ENCODE data around the gene RAB14. TPM values are rescaled to one million over a fixed set of nuclear protein-coding genes. Genes with fewer than 3 reads are reported as not detected.

The RAB14 gene
- total RNA-seq, 2 donors from 2014 or later, result 13.5 to 21.8 TPM

DNA sequence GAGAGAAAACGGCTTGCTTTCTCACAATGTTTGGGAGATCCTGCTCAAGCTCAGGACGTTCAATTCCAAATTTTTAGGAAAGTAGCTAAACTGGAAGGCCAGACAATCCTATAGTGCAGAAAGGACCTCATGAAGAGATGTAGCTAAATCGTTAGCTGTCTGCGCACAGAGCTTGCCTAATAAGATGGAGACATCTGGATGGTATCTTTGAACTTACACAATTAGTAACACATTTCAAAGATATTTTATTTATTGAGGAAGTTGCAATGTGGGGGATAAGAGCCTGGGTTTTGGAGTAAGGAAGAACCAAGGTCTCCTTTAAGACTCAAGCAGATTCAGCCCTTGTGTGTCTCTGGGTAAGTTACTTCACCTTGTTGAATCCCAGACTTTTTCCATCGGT, 28.6 kb upstream of the RAB14 start:
- 75 to 79% methylated on average over 5 of the region's 5 CpGs for WGBS, 2 donors
- peaks cover under 1% of the 10 kb centered on the region for H3K4me1 ChIP-seq
- ATAC-seq, result no peak
- no peak for TF ChIP-seq POLR2A (IDR thresholded peaks at IDR 0.05)
- TF ChIP-seq, protein P1, sequence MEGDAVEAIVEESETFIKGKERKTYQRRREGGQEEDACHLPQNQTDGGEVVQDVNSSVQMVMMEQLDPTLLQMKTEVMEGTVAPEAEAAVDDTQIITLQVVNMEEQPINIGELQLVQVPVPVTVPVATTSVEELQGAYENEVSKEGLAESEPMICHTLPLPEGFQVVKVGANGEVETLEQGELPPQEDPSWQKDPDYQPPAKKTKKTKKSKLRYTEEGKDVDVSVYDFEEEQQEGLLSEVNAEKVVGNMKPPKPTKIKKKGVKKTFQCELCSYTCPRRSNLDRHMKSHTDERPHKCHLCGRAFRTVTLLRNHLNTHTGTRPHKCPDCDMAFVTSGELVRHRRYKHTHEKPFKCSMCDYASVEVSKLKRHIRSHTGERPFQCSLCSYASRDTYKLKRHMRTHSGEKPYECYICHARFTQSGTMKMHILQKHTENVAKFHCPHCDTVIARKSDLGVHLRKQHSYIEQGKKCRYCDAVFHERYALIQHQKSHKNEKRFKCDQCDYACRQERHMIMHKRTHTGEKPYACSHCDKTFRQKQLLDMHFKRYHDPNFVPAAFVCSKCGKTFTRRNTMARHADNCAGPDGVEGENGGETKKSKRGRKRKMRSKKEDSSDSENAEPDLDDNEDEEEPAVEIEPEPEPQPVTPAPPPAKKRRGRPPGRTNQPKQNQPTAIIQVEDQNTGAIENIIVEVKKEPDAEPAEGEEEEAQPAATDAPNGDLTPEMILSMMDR (IDR thresholded peaks at IDR 0.05), result no peak
- H3K9me3 ChIP-seq, result no peaks in the 10 kb centered on the region
- H3K4me3 ChIP-seq, result no peak overlapping the region
- no peaks in the 10 kb centered on the region for H3K36me3 ChIP-seq (replicated peaks in 1 of 2; ENCODE audit: insufficient read depth in 1 of 2, low read depth in 2 of 2)
- no peaks in the 10 kb centered on the region for H3K27me3 ChIP-seq
- no peak for DNase-seq
- intact Hi-C loops (cut with DNase I), result no loop called here
- no peak overlapping the region for H3K27ac ChIP-seq

DNA sequence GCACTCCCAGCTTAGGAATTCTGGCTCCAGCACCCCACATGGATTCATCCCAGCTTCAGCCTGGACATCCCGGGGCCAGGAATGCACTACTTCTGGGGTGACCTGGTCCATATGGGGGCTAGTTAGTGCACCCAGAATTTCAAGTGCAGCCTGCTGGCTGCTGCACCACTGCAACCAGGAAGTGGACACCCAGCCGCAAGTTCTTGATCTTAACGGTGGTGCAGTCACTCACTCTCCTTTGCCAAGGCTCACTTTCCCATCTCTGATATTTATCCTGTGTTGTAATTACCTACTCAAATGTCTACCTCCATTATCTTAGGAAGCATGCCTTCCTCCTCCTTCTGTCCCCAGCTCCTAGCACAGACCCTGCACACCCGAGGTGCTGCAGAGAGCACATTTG, 26.2 kb upstream of the RAB14 start:
- no peak for DNase-seq
- WGBS, 2 donors, result 55 to 61% methylated on average over 4 of the region's 4 CpGs
- TF ChIP-seq, protein P1 (IDR thresholded peaks at IDR 0.05), result no peak
- TF ChIP-seq POLR2A (IDR thresholded peaks at IDR 0.05), result no peak
- H3K9me3 ChIP-seq, result no peaks in the 10 kb centered on the region
- intact Hi-C loops (cut with DNase I), result no loop called here
- no peaks in the 10 kb centered on the region for H3K27me3 ChIP-seq
- H3K4me1 ChIP-seq, result peaks cover 2% of the 10 kb centered on the region
- no peaks in the 10 kb centered on the region for H3K36me3 ChIP-seq (replicated peaks in 1 of 2; ENCODE audit: insufficient read depth in 1 of 2, low read depth in 2 of 2)
- no peak overlapping the region for H3K27ac ChIP-seq
- no peak overlapping the region for H3K4me3 ChIP-seq
- no peak for ATAC-seq

DNA sequence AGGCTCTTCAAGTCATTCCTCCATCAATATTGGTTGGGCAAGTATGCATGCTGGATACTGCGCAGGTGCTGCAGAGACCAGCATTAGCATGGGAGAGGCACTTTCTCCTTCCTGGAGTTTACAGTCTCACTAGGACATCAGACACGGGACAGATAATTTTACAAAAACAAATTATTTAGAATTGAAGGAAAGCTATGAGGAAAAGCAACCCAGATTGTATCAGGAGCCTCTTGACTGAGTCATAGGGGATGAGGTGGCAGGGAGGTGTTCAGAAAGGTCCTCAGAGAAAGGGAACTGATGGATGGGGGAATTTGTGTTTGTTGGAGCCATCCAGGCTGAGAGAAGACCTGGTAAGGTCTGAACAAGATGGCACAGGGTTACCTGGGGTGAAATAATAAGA, 24.5 kb upstream of the RAB14 start:
- WGBS, 2 donors, result 80 to 83% methylated on average over 2 of the region's 2 CpGs
- ATAC-seq (no peak), DNase-seq (no peak)
- intact Hi-C loops (cut with DNase I), result no loop called here
- H3K4me1 ChIP-seq, result peaks cover 7% of the 10 kb centered on the region
- TF ChIP-seq POLR2A (IDR thresholded peaks at IDR 0.05), result no peak
- no peak overlapping the region for H3K27ac ChIP-seq
- no peaks in the 10 kb centered on the region for H3K27me3 ChIP-seq
- H3K4me3 ChIP-seq, result no peak overlapping the region
- no peaks in the 10 kb centered on the region for H3K9me3 ChIP-seq
- H3K36me3 ChIP-seq (replicated peaks in 1 of 2; ENCODE audit: insufficient read depth in 1 of 2, low read depth in 2 of 2), result no peaks in the 10 kb centered on the region

GRCh38 chr9:121225240-121225639, 23.6 kb upstream of the RAB14 start:
- no peak for TF ChIP-seq POLR2A (IDR thresholded peaks at IDR 0.05)
- TF ChIP-seq, protein P1 (IDR thresholded peaks at IDR 0.05), result no peak
- no peak overlapping the region for H3K4me3 ChIP-seq
- H3K27me3 ChIP-seq, result no peaks in the 10 kb centered on the region
- intact Hi-C loops (cut with DNase I), result no loop called here
- no peaks in the 10 kb centered on the region for H3K36me3 ChIP-seq (replicated peaks in 1 of 2; ENCODE audit: insufficient read depth in 1 of 2, low read depth in 2 of 2)
- H3K4me1 ChIP-seq, result peaks cover 7% of the 10 kb centered on the region
- ATAC-seq (no peak), DNase-seq (no peak)
- whole genome bisulfite sequencing, 2 donors, result 74 to 76% methylated on average over 5 of the region's 5 CpGs
- H3K27ac ChIP-seq, result no peak overlapping the region
- H3K9me3 ChIP-seq, result no peaks in the 10 kb centered on the region

DNA sequence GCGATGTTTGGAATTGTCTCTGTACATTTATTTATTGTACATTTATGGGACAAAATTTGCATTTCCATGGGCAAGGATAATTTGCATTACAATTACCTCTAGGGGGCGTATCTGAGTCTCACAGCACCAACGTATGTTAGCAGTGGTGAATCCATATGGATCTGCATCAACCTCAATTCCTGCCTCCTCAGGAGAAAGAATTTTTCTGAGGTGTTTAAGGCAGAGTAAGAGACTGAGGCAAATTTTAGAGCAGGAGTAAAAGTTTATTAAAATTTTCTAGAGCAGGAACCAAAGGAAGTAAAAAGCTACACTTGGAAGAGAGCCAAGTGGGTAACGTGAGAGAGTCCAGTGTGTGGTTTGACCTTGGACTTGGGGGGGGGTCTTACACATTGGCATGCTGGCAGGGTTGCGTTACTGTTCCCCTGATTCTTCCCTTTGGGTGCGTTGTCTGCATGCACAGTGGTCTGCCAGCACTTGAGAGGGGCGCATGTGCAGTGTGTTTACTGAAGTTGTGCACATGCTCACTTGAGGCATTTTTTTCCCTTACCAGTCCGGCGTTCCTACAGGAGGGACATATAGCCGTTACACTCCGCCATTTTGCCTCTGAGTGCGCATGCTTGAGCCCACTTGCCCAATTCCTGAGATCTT, 21.0 kb upstream of the RAB14 start:
- no peaks in the 10 kb centered on the region for H3K27me3 ChIP-seq
- H3K36me3 ChIP-seq (replicated peaks in 1 of 2; ENCODE audit: insufficient read depth in 1 of 2, low read depth in 2 of 2), result no peaks in the 10 kb centered on the region
- peaks cover 7% of the 10 kb centered on the region for H3K4me1 ChIP-seq
- DNase-seq (peak in 2 of 4 donors; percentile 24 to 35), ATAC-seq (peak; percentile 68)
- H3K9me3 ChIP-seq, result no peaks in the 10 kb centered on the region
- intact Hi-C loops (cut with DNase I), result no loop called here
- TF ChIP-seq POLR2A (IDR thresholded peaks at IDR 0.05), result no peak
- TF ChIP-seq, protein P1 (IDR thresholded peaks at IDR 0.05), result peak; percentile 21 to 76 (median 67)
- no peak overlapping the region for H3K4me3 ChIP-seq
- no peak overlapping the region for H3K27ac ChIP-seq
- WGBS, 2 donors, result 36 to 45% methylated on average over 12 of the region's 12 CpGs

All from body of pancreas (tissue), 4 donors.